NCI-H2107 treated with DMSO at 0.1 percent for 48 hours (cell line): ENCODE data around the gene VAC14.

ENCODE experiments used
- DNase-seq: peaks from one replicate; lab custom pipeline; 2025; ENCODE audit not compliant: unreplicated experiment; lab: John Stamatoyannopoulos, UW

VAC14 gene

DNA sequence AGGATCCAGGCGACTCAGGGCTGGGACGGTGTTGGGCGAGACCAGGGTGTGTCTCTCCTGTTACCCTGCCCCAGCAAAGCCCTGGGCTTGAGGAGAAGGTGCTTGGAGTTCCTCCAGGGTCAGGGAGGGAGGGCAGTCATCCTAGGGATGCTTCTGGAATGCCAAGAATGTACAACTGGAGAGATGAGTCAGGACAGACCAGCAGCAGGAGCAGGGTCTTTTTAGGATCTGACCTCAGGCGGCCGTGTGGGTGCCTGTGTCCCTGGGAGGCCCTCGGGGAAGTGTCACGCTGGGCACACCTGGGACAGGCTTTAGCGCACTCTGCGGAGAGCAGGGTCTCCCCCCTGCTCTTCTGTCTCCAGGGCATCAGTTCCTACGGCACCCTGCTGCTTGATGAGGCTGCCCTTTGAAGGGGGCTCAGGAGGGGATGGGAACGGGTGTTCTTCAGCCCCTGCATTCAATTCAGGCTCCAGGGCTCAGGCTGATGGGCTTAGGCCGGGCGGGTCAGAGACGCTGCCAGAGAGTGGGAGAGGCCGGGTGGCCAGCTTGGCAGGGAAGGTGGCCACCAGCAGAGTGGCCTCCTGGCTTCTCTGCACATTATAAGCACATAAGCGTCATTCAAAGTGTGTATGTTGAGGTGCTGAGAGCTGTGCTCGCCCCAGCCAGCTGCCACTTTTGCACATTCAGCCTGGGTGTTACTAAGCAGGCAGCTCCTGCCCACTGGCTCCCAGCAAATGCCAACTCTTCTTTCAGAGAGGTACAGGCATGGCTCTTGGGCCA is 106.7 kb downstream of the VAC14 start:
- DNase-seq, result no peak

DNA sequence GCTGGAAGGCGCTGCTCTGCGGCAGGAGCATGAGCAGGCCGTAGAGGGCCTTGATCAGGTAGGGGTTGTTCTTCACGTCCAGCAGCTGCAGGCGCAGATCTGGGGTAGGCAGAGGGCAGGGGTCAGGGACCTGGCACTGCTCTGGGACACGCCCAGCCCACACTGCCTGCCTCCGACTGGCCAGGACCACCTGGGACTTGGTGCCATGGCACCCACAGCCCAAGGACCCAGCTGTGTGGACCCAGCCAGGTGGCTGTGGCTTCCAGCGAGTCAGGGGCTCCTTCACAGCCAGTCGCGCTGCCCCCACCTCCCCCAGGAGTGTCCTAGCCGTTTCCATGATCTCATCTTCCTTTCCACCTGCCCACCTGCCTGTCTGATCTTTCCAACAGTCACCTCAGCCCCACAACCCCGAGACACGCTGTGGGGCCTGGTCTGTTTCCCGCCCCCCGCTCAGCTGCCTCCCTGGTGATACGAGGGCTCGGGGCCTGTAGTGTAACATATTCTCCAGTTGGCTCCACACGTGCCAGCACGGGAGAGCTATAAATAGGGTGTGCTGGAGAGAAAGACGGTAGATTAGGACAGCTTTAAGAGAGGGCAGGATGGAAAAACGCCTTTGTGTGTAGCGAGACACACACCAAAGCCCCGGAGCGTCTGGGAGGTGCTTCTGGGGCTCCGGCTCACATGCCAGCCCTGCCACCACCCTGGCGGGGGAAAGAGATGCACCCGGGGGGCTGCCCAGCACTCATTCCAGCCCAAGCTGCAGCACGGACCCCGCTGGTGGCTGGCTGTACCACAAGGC is 107.9 kb downstream of the VAC14 start:
- peak; percentile 42 for DNase-seq

DNA sequence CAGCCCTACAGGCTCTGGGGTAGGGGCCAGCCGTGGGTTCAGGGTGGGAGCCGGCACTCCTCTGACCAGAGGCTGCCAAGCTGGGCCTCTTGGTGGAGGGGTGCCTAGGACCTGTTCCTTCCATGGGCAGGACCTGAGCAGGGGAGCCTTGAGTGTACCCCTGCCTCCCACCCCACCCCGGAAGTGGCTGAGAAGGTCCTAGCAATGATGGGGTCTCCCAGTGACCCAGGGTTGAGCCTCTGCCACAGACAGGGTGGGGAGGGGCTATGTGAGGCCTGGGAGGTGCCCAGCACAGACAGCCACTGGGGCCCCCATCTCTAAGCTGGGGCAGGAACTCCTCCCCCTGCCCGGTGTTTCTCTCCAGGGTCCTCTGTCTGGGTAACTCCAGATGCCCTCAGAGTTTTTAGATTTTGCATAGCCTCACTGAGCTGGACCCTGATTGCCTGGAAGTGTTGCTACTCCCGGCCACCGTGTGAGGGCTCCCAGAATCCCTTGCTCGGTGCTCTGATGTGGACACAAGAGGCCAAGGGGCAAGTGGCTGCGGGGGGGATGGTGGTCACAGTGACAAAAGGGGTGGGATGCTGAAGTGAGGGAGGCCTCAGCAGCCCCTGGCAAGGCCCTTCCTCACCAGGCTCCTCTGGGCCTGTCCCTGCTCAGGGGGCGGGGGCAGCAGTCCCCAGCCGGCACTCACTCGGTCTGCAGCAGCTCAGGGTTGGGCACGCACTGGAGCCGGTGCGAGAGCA is 108.7 kb downstream of the VAC14 start:
- no peak for DNase-seq

DNA sequence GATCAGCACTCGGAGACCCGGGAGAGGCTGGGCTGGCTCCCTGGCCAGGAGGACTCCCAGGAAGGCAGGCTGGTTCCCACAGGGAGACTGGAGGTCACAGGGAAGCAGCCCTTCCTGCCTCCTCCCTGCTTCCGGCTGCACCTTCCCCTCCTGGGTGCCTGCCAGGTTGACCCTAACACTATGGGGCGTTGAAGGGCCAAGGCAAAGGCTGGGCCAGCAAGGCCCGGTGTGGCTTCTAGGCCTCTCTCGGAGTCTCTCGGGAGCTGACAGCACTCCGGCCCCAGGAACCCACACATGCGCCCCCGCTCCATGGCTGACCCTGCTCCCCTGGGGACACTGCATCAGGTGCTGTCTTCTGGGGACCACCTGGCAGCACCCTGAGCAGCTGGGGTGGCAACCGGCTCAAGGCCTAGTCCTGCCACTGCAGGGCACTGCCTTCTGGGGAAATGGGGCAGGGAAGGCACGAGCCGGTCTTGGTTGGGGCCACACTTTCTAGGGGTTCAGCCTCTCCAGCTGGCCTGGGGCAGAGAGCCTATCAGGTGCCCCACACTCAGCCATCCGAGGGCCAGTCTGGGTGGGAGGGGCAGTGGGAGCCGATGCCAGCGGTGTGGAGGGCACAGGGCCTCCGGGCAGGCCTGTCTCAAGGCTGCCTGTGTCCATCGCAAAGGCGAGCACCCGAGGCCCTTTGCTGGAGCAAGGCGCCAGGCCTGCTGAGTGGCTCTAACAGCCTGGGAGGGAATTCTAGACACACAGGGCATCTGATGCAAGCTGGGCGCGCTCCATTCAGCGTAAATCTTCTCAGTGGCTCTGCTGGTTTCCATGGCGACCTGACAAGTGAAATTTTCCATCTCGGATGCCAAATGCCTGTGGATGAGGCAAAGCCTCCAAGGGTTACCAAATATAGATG is 109.5 kb downstream of the VAC14 start:
- DNase-seq, result no peak

DNA sequence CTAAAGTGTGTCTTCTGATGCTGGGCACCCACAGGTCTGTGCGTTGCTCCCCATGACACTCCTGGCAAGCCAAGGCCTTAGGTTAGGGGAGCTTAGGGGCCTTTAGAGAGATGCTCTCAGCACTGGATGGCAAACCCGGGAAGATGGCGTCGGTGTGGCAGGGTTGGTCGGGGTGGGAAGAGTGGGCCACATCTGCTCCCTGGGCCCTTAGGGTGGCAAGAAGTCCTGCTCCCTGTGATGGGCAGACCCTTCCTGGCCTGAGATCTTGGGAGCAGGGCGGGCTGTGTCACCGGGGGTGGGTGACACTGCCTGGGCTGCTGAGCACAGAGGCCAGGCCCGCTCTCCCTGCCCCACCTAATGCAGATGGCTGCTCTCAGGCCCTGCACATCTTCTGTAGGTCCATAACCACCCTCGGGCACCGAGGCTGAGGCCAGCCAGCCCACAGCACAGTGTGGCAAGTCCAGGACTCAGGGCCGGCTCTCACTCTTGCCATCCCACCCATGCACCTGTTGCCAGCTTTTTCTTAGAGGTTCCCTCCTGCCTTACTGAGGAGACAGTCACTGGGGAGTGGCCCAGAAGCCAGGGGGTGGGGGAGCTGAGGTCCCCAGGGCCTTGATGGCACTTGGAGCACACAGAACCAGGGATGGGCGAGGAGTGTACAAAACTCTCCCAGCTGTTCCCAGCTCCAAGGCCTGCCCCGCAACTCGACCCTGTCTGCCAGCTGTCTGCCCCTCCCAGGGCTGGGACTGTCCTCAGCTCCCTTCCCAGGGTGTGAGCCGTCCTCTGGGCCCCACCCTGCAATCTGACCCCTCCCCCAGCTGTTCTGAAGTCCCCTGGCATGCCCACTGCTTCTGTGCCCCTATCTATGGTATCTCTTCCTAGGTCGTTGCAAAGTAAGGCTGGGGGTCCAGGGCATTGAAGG is 110.7 kb downstream of the VAC14 start:
- no peak for DNase-seq

DNA sequence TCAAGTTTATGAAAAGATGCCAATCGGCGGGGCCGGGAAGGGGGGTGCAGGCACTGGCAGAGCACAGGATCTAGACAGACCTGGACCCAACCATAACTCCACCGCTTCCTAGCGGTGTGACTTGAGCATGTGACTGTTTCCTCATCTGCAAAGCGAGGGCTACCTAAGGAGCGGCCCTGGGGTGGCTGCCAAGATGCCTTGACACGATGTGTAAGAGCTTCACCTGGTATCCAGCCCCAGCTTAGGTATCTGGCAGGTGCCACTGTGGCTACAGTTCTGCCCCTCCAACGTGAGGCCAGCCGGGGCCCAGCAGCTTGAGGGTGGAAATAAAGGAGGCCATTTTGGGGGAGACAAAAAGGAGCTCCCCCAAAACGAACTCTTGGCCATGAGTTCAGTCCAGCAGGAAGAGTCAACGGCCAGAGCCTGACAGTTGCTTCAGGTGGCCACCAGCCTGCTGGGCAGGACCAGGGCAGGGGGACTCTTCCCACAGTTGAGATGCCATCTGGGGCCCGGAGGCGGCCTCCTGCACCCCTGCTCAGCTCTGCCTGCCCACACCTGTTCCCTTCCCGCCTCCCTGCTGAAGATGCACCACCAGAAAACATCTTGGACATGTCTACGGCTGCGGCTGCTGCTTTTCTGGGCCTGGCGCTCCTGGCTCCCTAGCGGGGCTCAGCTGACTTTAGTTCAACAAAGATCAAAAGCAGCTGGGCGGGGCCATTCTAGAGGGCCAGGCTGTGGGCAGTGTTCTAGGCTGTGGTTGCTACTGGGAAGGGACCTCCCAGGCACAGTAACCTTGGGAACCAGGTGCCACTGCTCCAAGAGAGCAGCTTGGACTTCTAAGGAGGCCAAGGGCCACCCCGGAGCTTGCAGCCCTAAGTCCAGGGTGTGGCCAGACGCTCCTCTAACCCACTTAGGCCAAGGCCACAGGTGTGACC is 111.7 kb downstream of the VAC14 start:
- no peak for DNase-seq

DNA sequence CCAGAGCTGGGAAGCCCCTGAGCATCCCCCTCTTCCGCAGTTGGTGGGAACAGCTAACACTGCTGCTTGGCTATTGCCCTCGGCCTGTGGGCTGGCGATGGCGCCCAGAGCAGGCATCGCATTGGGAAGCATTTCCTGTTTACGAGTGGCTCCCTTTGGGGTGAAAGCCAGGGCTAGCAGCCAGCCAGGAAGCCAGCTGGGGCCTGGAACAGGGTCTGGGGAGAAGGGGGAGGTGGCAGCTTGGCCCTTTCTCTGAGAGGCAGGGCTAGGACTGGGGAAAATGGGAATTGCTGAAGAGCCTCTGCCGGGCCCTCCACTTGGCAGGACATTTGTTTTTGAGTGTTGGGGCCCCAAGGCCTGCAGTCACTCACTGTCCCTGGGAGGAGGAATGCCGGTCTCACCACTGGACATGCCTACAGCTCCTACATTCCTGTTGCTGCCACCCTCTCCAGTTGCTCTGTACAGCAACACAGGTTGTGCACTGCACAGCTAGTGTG is 112.7 kb downstream of the VAC14 start:
- no peak for DNase-seq

DNA sequence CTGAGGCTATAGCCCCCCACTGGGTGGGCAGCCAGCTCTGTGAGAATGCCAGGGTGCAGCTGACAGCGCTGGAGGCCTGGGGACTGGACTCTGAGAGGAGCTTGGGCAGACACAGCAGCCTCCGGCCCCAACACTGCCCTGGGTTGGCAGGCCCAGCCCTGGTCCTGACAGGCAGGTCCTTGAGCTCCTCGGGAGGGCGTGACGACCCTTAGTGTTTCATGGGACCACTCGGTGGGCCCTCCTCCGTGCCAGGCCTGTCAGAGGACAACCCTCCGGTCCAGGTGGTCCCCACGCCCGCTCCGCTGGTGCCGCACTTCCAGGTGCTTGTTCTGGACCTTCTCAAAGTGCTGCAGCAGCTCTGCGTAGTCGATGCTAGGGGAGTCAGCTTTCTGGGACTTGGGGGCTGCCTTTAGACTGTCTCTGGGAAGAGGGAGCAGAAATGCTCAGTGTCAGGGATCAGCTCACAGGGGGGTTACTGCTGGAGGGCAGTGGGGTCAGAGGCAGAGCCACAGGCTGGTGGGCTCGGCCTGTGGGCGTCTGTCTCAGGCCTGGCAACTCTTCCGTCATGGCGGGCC is 113.2 kb downstream of the VAC14 start:
- no peak for DNase-seq

DNA sequence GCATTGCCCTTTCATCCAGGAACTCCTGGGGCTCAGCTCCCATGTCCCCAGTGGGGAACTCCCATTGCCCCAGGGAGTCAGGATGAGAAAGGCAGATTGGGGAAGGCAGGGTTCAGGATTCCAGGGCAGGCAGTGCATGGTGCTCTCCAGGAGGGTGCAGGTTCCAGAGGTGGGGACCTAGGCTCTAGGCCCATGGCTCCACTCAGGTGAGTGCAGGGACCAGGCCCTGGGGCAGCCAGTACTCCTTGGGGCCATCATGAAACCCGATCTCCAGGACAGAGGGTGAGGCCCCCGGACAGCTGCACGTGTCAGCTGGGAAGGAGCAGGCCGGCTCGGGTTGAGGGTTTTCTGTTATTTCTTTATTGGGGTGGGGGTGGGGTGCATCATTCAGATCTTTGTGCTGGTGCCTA is 113.9 kb downstream of the VAC14 start:
- DNase-seq, result peak; percentile 41

DNA sequence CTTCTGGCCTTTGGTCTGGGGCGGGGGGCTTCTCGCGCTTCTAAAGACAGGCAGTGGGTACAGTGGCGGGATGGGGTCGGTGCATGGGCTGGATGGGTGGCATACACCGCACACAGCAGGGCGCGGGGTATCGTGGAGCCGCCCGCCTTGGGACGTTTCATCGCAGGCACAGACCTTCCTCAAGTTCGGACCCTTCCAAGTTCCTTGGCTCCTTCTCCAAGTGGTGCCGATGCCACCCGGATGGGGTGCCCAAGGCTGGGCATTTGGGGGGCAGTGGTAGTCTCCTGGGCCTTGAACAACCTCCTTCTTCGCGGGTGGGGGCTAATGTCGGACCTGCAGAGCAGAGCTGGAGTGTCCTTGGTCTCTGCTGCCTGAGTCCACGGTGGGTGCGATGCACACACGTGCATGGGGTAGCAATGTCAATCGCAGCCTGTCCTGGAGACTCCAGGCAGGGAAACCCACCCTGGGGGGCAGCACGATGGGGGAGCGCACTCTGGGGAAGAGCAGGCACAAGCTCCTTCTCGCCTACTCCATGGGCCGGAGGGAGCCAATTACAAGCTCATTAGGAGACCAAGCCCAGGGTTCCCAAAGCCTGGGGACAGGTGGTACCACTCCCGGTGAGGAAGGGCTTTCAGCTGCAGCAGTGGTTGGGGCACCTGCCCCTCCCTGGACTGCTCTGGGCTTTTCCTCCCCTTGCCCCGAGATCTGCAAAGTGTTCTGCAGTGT is 114.4 kb downstream of the VAC14 start:
- no peak for DNase-seq

DNA sequence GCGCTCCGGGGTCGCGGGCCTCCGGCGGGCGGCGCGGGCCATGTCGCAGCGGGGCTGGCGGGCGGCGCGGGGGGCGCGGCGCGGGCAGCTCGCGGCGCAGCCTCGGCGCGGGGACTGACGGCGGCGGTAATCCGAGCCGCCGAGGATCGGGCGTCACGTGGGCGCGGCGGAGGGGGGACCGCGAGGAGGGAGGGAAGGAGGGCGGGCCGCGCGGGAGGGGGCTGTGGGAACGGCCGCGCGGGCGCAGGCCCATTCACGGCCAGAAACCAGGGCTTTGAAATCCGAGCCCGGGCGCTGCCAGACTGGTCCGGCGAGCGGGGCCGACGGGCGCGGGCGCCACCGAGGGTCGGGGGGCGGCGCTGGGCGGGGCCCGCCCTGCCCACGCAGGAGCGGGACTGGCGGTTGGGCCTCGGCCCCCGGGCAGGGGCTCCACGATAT is 115.0 kb downstream of the VAC14 start, which contains the start of gene MTSS2:
TSS of gene MTSS2 (minus strand) at position 116 of the 438 bp plus-strand sequence. CDS start 262 bp downstream, outside the sequence.
- DNase-seq, result peak; percentile 53

DNA sequence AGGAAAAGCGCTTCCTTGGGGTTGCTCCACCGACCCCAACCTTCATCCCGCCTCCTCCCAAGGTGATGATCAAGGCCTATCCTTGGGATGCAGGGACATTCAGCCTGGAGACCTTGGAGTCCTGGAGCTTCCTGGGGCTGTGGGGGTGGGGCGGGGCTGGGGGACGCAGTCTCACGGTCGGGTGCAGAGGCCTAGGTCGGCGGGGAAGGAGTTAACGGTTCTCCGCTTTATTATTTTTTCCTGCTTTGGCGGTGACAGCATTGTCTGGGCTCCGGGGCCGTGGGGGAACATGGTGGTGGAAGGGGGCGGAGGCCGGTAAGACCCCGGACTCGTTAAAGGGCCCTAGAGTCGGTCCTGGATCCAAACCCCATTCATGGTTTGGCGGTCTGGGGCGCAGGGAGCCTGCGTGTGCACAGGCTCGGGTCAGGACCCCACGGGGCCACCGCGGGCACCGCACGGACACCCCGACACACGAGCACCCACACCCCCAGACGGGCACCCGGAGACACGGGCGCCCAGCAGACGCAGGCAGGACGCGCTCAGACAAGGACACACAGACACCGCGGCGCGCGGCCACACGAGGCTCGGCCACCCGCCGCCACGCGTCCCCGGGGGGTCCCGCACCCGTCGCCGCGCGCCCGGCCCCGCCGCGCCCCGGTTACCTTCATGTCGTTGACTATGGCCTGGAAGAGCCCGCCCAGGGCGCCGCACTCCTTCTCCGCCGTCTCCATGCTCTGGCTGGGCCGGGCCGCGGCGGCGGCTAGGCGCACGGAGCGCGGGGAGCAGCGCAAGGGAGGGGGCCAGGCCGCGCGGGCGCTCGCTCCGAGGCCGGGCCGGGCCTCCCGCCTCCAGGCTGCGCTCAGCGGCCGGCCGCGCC is 115.7 kb downstream of the VAC14 start:
- no peak for DNase-seq

DNA sequence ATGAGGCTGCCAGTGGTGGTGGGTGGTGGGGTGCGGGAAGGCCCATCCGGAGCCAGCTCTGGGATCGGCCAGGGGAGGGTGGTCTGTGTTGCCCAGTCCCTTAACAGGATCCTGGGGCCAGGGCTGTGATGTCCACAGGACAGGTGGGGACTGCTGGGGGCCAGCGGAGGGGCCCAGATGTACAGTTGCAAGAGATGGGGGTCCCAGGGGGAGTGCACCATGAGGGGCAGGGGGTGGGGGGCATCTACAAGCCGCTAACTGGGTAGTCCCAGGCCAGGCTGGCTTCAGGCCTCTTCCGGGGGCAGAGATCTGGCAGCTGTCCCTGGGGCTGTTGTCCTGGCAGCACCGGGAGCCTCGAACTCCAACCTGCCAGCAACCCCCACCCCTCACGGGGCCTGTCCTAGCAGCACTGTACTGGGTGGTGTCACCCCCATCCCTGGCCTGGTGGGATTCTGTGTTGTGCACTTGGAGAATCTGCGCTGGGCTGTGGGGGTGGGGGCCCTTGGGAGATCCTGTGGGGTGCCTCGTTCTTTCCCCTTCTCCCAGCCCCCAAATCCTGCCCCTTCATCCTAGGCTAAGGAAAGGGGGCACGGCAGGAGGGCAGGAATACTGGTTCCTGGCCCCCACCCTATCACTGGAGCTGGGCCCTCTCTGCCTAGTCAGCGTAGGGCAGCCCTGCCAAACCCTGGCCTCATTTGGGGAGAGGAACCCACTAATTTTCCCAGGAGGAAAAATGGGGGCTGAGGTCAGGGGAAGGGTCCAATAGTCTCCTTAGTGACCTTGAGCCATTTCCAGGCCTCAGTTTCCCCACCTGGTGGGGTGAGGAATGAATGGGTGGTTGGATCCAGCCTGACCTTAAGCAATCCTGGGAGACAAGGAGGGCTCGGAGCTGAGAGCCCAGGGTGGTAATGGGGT is 116.6 kb downstream of the VAC14 start:
- no peak for DNase-seq

DNA sequence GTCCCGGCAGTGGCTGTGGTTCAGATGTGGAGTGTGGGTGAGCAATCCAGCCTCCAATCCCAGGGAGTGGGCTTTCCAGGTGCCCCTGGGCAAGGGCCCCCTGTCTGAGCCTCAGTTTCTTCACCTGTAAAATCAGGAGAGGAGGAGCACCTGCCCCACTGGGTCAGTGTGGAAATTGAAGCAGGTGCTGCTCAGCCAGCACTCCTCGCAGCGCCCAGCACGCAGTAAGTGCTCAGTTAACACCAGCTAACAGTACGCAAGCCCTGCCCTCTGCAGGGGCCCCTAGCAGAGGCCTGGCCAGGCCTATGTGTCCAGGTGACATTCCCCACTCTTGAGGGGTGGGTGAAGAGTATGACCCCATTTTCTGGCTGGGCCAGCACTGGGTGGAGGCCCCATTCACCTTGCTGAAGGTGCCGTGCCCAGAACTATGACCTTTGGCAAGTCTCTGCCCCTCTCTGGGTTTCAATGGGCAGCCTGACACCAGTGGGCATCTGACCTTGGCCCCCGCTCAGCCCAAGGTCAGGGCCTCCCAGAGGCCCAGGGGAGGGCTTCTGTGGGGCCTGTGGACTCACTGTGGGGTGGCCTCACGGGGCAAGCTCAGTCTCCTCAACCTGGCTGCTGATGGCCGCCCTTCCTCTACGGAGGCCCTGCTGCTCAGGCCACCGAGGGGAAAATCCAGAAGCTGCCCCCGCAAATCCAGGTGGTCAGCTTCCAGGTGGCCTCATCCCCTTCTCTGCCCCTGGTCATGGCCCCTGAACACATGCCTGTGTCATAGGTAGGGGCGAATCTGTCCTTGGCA is 117.6 kb downstream of the VAC14 start:
- DNase-seq, result no peak
